Pons (tissue), 1 donor: ENCODE measurements around the gene RABGGTA.

Experiments used
- DNase-seq: peaks from one replicate; pipeline ENCODE4 v3.0.0-alpha.2; 2016; ENCODE audit warnings: low spot score

Gene RABGGTA

GRCh38 chr14:24279301-24280186, 8.1 kb upstream of the RABGGTA start:
- DNase-seq = peak; percentile 70

GRCh38 chr14:24278424-24278823, 7.0 kb upstream of the RABGGTA start:
- DNase-seq = no peak

GRCh38 chr14:24277606-24278321, 6.4 kb upstream of the RABGGTA start:
- peak; percentile 65 for DNase-seq

GRCh38 chr14:24277071-24277470, 5.7 kb upstream of the RABGGTA start:
- no peak for DNase-seq

GRCh38 chr14:24274101-24274543, 2.7 kb upstream of the RABGGTA start:
- peak; percentile 87 for DNase-seq

- DNase-seq = peak; percentile 9
These were observed 2.1 kb upstream of the RABGGTA start for GRCh38 chr14:24273422-24273998.

- DNase-seq = no peak
These were observed 1.1 kb upstream of the RABGGTA start for GRCh38 chr14:24272467-24272866.

- no peak for DNase-seq
These were observed 452 bp upstream of the RABGGTA start for GRCh38 chr14:24271834-24272263.

GRCh38 chr14:24270537-24271133, 762 bp downstream of the RABGGTA start:
- DNase-seq = no peak

GRCh38 chr14:24269910-24270536, 1.4 kb downstream of the RABGGTA start:
- no peak for DNase-seq

GRCh38 chr14:24269368-24269767, 2.0 kb downstream of the RABGGTA start:
- no peak for DNase-seq

GRCh38 chr14:24268225-24268624, 3.2 kb downstream of the RABGGTA start:
- no peak for DNase-seq

GRCh38 chr14:24267516-24267915, 3.9 kb downstream of the RABGGTA start:
- no peak for DNase-seq

GRCh38 chr14:24266344-24267244, 4.8 kb downstream of the RABGGTA start:
- DNase-seq = no peak

GRCh38 chr14:24264298-24264697, 7.1 kb downstream of the RABGGTA start:
- DNase-seq = no peak

GRCh38 chr14:24263848-24264247, 7.5 kb downstream of the RABGGTA start:
- no peak for DNase-seq

GRCh38 chr14:24262821-24263733, 8.3 kb downstream of the RABGGTA start, which contains the start of gene TGM1:
Gene TGM1 (minus strand): TSS chr14:24263177. CDS start chr14:24262352, 825 bp downstream.
- DNase-seq = no peak

- no peak for DNase-seq
These were observed 9.4 kb downstream of the RABGGTA start for GRCh38 chr14:24261969-24262327.

GRCh38 chr14:24261256-24261968, 10.0 kb downstream of the RABGGTA start:
- no peak for DNase-seq
